SK-N-SH (cell line): ENCODE measurements around the gene GART. TPM values are rescaled to one million over a fixed set of nuclear protein-coding genes. Genes with fewer than 3 reads are reported as not detected.

Source experiments
- CTCF ChIA-PET: fragments of 300-600, 350-600 bp; formaldehyde crosslinking; extraction: SDS; loops from one replicate; lab custom pipeline; 2021; lab: Yijun Ruan, JAX
- POLR2A ChIA-PET: fragments of 350-600 bp; sonication (Branson Sonifier 250); formaldehyde crosslinking; extraction: SDS; loops from one replicate; lab custom pipeline; 2020; ENCODE audit warnings: antibody characterized with exemption, inconsistent platforms; lab: Yijun Ruan, JAX
- DNase-seq: peaks from one replicate; pipeline ENCODE4 v3.0.0; 2012
- H2AFZ ChIP-seq: fragments of 200-600 bp; sonication (generic); 2 replicates; pipeline ENCODE4 v1.8.1; 2016; ENCODE audit warnings: antibody characterized with exemption, mild to moderate bottlenecking, low read depth
- H3F3A ChIP-seq: fragments of 200-600 bp; sonication (generic); replicated peaks from 2 replicates; pipeline ENCODE3; 2016; ENCODE audit warnings: antibody characterized with exemption, mild to moderate bottlenecking; ENCODE audit not compliant: insufficient read depth
- H3K27ac ChIP-seq, 2 experiments: fragments of 200-500 bp in 1 of 2; fragments of 200-600 bp in 1 of 2; sonication (Bioruptor generic) in 1 of 2; sonication (generic), shearing (Covaris generic) in 1 of 2; 2 replicates each; pipeline versions ENCODE4 v1.5.1 to v1.6.1; 2014 to 2016; ENCODE audit warnings: low read depth in 2 of 2, inconsistent platforms in 1 of 2, low read length in 1 of 2, mild to moderate bottlenecking in 1 of 2, mixed read lengths in 1 of 2
- H3K27me3 ChIP-seq: fragments of 200-600 bp; sonication (generic), shearing (Covaris generic); 2 replicates; pipeline ENCODE4 v1.6.1; 2016; ENCODE audit warnings: mixed run types; ENCODE audit not compliant: insufficient read depth
- H3K36me3 ChIP-seq, 2 experiments: fragments of 200-500 bp in 1 of 2; fragments of 200-600 bp in 1 of 2; sonication (Bioruptor generic) in 1 of 2; sonication (generic) in 1 of 2; replicated peaks in 1 of 2; 2 replicates each; pipeline versions ENCODE3 to v1.5.1; 2014 to 2016; ENCODE audit warnings: low read length in 1 of 2, mild to moderate bottlenecking in 1 of 2; ENCODE audit not compliant: insufficient read depth in 2 of 2, control insufficient read depth in 1 of 2
- H3K4me1 ChIP-seq, 2 experiments: fragments of 200-500 bp in 1 of 2; fragments of 200-600 bp in 1 of 2; sonication (Bioruptor generic) in 1 of 2; sonication (generic), shearing (Covaris generic) in 1 of 2; 2 replicates each; pipeline versions ENCODE4 v1.5.1 to v1.6.1; 2014 to 2016; ENCODE audit warnings: low read depth in 1 of 2, low read length in 1 of 2, mixed run types in 1 of 2; ENCODE audit not compliant: insufficient read depth in 2 of 2, control insufficient read depth in 1 of 2
- H3K4me2 ChIP-seq: fragments of 200-600 bp; sonication (generic), shearing (Covaris generic); 2 replicates; pipeline ENCODE4 v1.6.1; 2017; ENCODE audit warnings: mixed run types
- H3K4me3 ChIP-seq, 2 experiments: fragments of 200-500 bp in 1 of 2; fragments of 200-600 bp in 1 of 2; sonication (Bioruptor generic) in 1 of 2; sonication (generic), shearing (Covaris generic) in 1 of 2; 2 replicates each; pipeline versions ENCODE4 v1.5.1 to v1.8.1; 2014 to 2016; ENCODE audit warnings: low read depth in 2 of 2, inconsistent platforms in 1 of 2, low read length in 1 of 2, mild to moderate bottlenecking in 1 of 2, mixed read lengths in 1 of 2, moderate library complexity in 1 of 2
- H3K79me2 ChIP-seq: fragments of 200-600 bp; sonication (generic); 2 replicates; pipeline ENCODE4 v1.8.1; 2017; ENCODE audit warnings: mild to moderate bottlenecking; ENCODE audit not compliant: insufficient read depth
- H3K9ac ChIP-seq: fragments of 200-600 bp; sonication (generic); 2 replicates; pipeline ENCODE4 v1.6.1; 2017; ENCODE audit warnings: mixed run types
- H3K9me2 ChIP-seq: fragments of 200-600 bp; sonication (generic); 2 replicates; pipeline ENCODE4 v1.6.1; 2017; ENCODE audit warnings: mixed run types
- H3K9me3 ChIP-seq: fragments of 200-600 bp; sonication (generic); 2 replicates; pipeline ENCODE4 v1.6.1; 2017; ENCODE audit warnings: mixed run types, mild to moderate bottlenecking, moderate library complexity
- H4K20me1 ChIP-seq: fragments of 200-600 bp; sonication (generic); 2 replicates; pipeline ENCODE4 v1.6.1; 2017; ENCODE audit warnings: mild to moderate bottlenecking, mixed run types; ENCODE audit not compliant: insufficient read depth
- CHD2 ChIP-seq: fragments of 150-350 bp; IDR thresholded peaks from 2 replicates; pipeline ENCODE4 v1.6.1; 2018; ENCODE audit warnings: low read length; ENCODE audit not compliant: partially characterized antibody
- ELF1 ChIP-seq: IDR thresholded peaks from 2 replicates; pipeline ENCODE4 v1.4.0; 2012
- EP300 ChIP-seq, 2 experiments: IDR thresholded peaks; 2 replicates each; pipeline versions ENCODE4 v1.4.0 to v1.6.1; 2012; ENCODE audit warnings: borderline replicate concordance in 1 of 2, low read depth in 1 of 2, low read length in 1 of 2
- FOXM1 ChIP-seq: IDR thresholded peaks from 2 replicates; pipeline ENCODE4 v1.4.0; 2012; ENCODE audit warnings: low read depth, mild to moderate bottlenecking
- MEF2A ChIP-seq: IDR thresholded peaks from 2 replicates; pipeline ENCODE4 v1.4.0; 2012; ENCODE audit warnings: low read depth, borderline replicate concordance
- MXI1 ChIP-seq: IDR thresholded peaks from 2 replicates; pipeline ENCODE4 v1.6.1; 2012; ENCODE audit warnings: mild to moderate bottlenecking, low read depth, low read length, improper control_type of control experiment
- NRF1 ChIP-seq: IDR thresholded peaks from 2 replicates; pipeline ENCODE4 v1.6.1; 2012; ENCODE audit warnings: low read depth, mild to moderate bottlenecking, low read length
- RCOR1 ChIP-seq: fragments of 150-350 bp; IDR thresholded peaks from 2 replicates; pipeline ENCODE4 v1.6.1; 2017; ENCODE audit warnings: antibody characterized with exemption, low read length
- REST ChIP-seq: IDR thresholded peaks from 2 replicates; pipeline ENCODE4 v1.6.1; 2012; ENCODE audit warnings: mild to moderate bottlenecking, low read depth, low read length, moderate library complexity
- RFX5 ChIP-seq: IDR thresholded peaks from 2 replicates; pipeline ENCODE4 v1.6.1; 2012; ENCODE audit warnings: mild to moderate bottlenecking, improper control_type of control experiment, low read length
- RXRA ChIP-seq: IDR thresholded peaks from 2 replicates; pipeline ENCODE4 v1.4.0; 2012; ENCODE audit warnings: low read depth, mild to moderate bottlenecking, borderline replicate concordance
- SIN3A ChIP-seq: IDR thresholded peaks from 2 replicates; pipeline ENCODE4 v1.6.1; 2012; ENCODE audit warnings: low read depth, mild to moderate bottlenecking, low read length, moderate library complexity, borderline replicate concordance
- TAF1 ChIP-seq: IDR thresholded peaks from 2 replicates; pipeline ENCODE4 v1.6.1; 2012; ENCODE audit warnings: low read depth, mild to moderate bottlenecking, low read length, moderate library complexity, borderline replicate concordance
- TEAD4 ChIP-seq: IDR thresholded peaks from 2 replicates; pipeline ENCODE4 v1.4.0; 2012; ENCODE audit warnings: mild to moderate bottlenecking, borderline replicate concordance; ENCODE audit not compliant: insufficient read depth
- USF1 ChIP-seq: IDR thresholded peaks from 2 replicates; pipeline ENCODE4 v1.4.0; 2012; ENCODE audit warnings: low read depth, borderline replicate concordance
- YY1 ChIP-seq: IDR thresholded peaks from 2 replicates; pipeline ENCODE4 v1.4.0; 2012; ENCODE audit warnings: low read depth, mild to moderate bottlenecking
- ZBTB33 ChIP-seq: IDR thresholded peaks from 2 replicates; pipeline ENCODE4 v1.4.0; 2012; ENCODE audit warnings: low read depth, borderline replicate concordance
- whole genome bisulfite sequencing: methylation state at CpG from one replicate; pipeline ENCODE4 v1.1.6; 2017; ENCODE audit warnings: low lambda C conversion rate; 5-methylcytosine and 5-hydroxymethylcytosine counted together
- polyA plus RNA-seq, 3 experiments: library from polyadenylated mRNA; depleted of rRNA; stranded (reverse); fragments of >200 nt; gene quantifications; 2 replicates each; pipeline ENCODE4 v1.2.3, GENCODE V29; 2012
- TF ChIP-seq, protein P1 (sequence below): IDR thresholded peaks from 2 replicates; pipeline ENCODE4 v1.4.0; 2012; ENCODE audit warnings: low read depth

The GART gene
- polyA plus RNA-seq, 1 of the 3 experiments (the other 2 are of a cell fraction), result 17.3 TPM

DNA sequence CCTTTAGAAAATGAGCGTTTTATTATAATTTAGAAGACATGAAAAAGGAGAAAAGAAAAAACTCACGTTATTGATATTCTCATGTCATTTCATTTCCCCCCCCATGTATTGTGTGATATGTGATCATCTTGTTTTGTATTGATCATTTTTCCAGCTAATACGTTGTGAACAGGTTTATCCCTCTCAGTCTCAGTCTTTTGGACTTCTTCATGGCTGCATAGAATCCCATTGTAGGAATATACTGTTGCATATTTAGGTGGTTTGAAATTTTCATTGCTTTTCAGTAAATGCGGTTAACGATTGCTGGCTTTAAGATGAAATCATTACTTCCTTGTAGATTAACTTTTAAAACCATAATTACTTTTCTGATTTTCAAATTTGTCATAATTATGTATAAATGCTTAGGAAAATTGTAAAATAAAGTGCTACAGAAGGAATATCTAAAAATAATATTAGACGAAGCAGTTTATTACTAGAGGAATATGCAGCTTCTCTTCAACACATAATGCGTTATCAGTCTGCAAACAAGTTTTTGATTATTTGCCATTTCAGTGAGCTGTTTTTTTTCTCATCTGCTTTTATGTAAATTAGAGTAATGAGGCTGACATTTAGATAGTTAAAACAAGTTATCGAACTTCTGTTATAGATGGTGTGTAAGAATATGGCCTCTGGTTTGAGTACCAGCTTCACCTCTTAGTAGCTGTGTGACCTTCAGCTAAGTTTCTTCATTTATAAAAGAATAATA, 2.7 kb upstream of the GART start:
- ChIA-PET CTCF (interaction anchor here (0.7 to 1.7 kb wide), 3 partner anchors 13 to 61 kb away, joined by 3 to 7 read pairs (median 3); no protein-coding TSS in a partner anchor), POLR2A (no interaction called here)

More for the DNA sequence above, 2.7 kb upstream of the GART start:
- Histone ChIP-seq H3K4me3 (peak overlapping the region; percentile 78), H3K9me2 (no peaks in the 10 kb centered on the region), H3K4me2 (peak overlapping the region; percentile 76), H2AFZ (no peak overlapping the region), H3K79me2 (peaks cover 90% of the 10 kb centered on the region), H3K27ac (peak overlapping the region in 1 of 2 experiments; percentile 99; a peak in 1 of 4 replicates), H3K27me3 (no peaks in the 10 kb centered on the region), H3K4me1 (peaks cover 8 to 10% of the 10 kb centered on the region in 2 experiments; a peak in 3 of 4 replicates), H4K20me1 (peaks cover 62% of the 10 kb centered on the region), H3K36me3 (peaks cover 28 to 39% of the 10 kb centered on the region in 2 experiments), H3K9ac (peak overlapping the region; percentile 97), H3K9me3 (no peaks in the 10 kb centered on the region), H3F3A (peaks cover 41% of the 10 kb centered on the region)
- no peak for DNase-seq
- 12% methylated on average over 8 of the region's 8 CpGs for WGBS
- no peak for TF ChIP-seq MEF2A
- TF ChIP-seq, protein P1, sequence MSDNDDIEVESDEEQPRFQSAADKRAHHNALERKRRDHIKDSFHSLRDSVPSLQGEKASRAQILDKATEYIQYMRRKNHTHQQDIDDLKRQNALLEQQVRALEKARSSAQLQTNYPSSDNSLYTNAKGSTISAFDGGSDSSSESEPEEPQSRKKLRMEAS, result no peak
- no peak for TF ChIP-seq RCOR1
- TF ChIP-seq TAF1, result no peak
- no peak for TF ChIP-seq EP300 (IDR thresholded peaks at IDR 0.05; ENCODE audit: borderline replicate concordance in 1 of 2, low read depth in 1 of 2, low read length in 1 of 2)
- TF ChIP-seq ZBTB33, result no peak
- no peak for TF ChIP-seq SIN3A
- TF ChIP-seq REST, result no peak
- TF ChIP-seq CHD2, result no peak
- TF ChIP-seq RFX5, result no peak
- no peak for TF ChIP-seq RXRA
- no peak for TF ChIP-seq YY1
- no peak for TF ChIP-seq ELF1
- TF ChIP-seq MXI1, result no peak
- no peak for TF ChIP-seq NRF1
- TF ChIP-seq TEAD4, result no peak
- no peak for TF ChIP-seq FOXM1
- no peak for TF ChIP-seq USF1
